ENCODE data around the gene RCSD1. TPM values are rescaled to one million over a fixed set of nuclear protein-coding genes. Genes with fewer than 3 reads are reported as not detected.
A peak's percentile ranks its signal among the peaks of the same experiment; 100 is the strongest.

The RCSD1 gene
- total RNA-seq, 1 experiment from 2014 or later = 0.50 TPM

- TF ChIP-seq, protein P1, sequence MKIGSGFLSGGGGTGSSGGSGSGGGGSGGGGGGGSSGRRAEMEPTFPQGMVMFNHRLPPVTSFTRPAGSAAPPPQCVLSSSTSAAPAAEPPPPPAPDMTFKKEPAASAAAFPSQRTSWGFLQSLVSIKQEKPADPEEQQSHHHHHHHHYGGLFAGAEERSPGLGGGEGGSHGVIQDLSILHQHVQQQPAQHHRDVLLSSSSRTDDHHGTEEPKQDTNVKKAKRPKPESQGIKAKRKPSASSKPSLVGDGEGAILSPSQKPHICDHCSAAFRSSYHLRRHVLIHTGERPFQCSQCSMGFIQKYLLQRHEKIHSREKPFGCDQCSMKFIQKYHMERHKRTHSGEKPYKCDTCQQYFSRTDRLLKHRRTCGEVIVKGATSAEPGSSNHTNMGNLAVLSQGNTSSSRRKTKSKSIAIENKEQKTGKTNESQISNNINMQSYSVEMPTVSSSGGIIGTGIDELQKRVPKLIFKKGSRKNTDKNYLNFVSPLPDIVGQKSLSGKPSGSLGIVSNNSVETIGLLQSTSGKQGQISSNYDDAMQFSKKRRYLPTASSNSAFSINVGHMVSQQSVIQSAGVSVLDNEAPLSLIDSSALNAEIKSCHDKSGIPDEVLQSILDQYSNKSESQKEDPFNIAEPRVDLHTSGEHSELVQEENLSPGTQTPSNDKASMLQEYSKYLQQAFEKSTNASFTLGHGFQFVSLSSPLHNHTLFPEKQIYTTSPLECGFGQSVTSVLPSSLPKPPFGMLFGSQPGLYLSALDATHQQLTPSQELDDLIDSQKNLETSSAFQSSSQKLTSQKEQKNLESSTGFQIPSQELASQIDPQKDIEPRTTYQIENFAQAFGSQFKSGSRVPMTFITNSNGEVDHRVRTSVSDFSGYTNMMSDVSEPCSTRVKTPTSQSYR (CRISPR knock-in tag; IDR thresholded peaks at IDR 0.05) = no peak
- TF ChIP-seq FOXP1 (CRISPR knock-in tag; IDR thresholded peaks at IDR 0.05; ENCODE audit: borderline replicate concordance) = 0 out of 2 replicates have a peak, but pooled peaks have one; percentile 8
- 0 out of 2 replicates have a peak, but pooled peaks have one; percentile 20 for TF ChIP-seq E2F5 (CRISPR knock-in tag; IDR thresholded peaks at IDR 0.05)
- TF ChIP-seq MXD4 (CRISPR knock-in tag; IDR thresholded peaks at IDR 0.05; ENCODE audit: borderline replicate concordance) = no peak
- no peak for TF ChIP-seq MAX (CRISPR knock-in tag; IDR thresholded peaks at IDR 0.05)
- peak; percentile 63; the same call in 1 of the 2 replicates for TF ChIP-seq ZNF219 (CRISPR knock-in tag; IDR thresholded peaks at IDR 0.05; ENCODE audit: borderline replicate concordance)
- no peak for TF ChIP-seq ATF1 (CRISPR knock-in tag; IDR thresholded peaks at IDR 0.05)
- no peak for TF ChIP-seq IRF1 (CRISPR knock-in tag; IDR thresholded peaks at IDR 0.05)
- TF ChIP-seq NR3C1 (CRISPR knock-in tag; conservative IDR thresholded peaks at IDR 0.05; ENCODE audit: low read depth) = no peak
- TF ChIP-seq TEAD4 (CRISPR knock-in tag; IDR thresholded peaks at IDR 0.05) = no peak
- TF ChIP-seq, protein P2, sequence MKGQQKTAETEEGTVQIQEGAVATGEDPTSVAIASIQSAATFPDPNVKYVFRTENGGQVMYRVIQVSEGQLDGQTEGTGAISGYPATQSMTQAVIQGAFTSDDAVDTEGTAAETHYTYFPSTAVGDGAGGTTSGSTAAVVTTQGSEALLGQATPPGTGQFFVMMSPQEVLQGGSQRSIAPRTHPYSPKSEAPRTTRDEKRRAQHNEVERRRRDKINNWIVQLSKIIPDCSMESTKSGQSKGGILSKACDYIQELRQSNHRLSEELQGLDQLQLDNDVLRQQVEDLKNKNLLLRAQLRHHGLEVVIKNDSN (CRISPR knock-in tag; IDR thresholded peaks at IDR 0.05) = 0 out of 2 replicates have a peak, but pooled peaks have one; percentile 12
- no peak for TF ChIP-seq ZNF232 (CRISPR knock-in tag; IDR thresholded peaks at IDR 0.05)
- TF ChIP-seq FOXK1 (CRISPR knock-in tag; IDR thresholded peaks at IDR 0.05) = no peak
- no peak for TF ChIP-seq SMAD4 (CRISPR knock-in tag; IDR thresholded peaks at IDR 0.05)
- no peak for TF ChIP-seq ZNF317 (CRISPR knock-in tag; IDR thresholded peaks at IDR 0.05; ENCODE audit: borderline replicate concordance, low read depth)
- peak; percentile 94 for TF ChIP-seq ZNF423 (CRISPR knock-in tag; IDR thresholded peaks at IDR 0.05)
- TF ChIP-seq TCF7 (CRISPR knock-in tag; IDR thresholded peaks at IDR 0.05; ENCODE audit: low read depth) = no peak
- TF ChIP-seq PREB (CRISPR knock-in tag; IDR thresholded peaks at IDR 0.05; ENCODE audit: borderline replicate concordance) = no peak
- TF ChIP-seq KAT7 (CRISPR knock-in tag; IDR thresholded peaks at IDR 0.05; ENCODE audit: borderline replicate concordance) = no peak
- TF ChIP-seq, protein P3, sequence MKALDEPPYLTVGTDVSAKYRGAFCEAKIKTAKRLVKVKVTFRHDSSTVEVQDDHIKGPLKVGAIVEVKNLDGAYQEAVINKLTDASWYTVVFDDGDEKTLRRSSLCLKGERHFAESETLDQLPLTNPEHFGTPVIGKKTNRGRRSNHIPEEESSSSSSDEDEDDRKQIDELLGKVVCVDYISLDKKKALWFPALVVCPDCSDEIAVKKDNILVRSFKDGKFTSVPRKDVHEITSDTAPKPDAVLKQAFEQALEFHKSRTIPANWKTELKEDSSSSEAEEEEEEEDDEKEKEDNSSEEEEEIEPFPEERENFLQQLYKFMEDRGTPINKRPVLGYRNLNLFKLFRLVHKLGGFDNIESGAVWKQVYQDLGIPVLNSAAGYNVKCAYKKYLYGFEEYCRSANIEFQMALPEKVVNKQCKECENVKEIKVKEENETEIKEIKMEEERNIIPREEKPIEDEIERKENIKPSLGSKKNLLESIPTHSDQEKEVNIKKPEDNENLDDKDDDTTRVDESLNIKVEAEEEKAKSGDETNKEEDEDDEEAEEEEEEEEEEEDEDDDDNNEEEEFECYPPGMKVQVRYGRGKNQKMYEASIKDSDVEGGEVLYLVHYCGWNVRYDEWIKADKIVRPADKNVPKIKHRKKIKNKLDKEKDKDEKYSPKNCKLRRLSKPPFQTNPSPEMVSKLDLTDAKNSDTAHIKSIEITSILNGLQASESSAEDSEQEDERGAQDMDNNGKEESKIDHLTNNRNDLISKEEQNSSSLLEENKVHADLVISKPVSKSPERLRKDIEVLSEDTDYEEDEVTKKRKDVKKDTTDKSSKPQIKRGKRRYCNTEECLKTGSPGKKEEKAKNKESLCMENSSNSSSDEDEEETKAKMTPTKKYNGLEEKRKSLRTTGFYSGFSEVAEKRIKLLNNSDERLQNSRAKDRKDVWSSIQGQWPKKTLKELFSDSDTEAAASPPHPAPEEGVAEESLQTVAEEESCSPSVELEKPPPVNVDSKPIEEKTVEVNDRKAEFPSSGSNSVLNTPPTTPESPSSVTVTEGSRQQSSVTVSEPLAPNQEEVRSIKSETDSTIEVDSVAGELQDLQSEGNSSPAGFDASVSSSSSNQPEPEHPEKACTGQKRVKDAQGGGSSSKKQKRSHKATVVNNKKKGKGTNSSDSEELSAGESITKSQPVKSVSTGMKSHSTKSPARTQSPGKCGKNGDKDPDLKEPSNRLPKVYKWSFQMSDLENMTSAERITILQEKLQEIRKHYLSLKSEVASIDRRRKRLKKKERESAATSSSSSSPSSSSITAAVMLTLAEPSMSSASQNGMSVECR (CRISPR knock-in tag; IDR thresholded peaks at IDR 0.05; ENCODE audit: borderline replicate concordance) = peak; percentile 76; the same call in 1 of the 2 replicates
- TF ChIP-seq JUN (CRISPR knock-in tag; IDR thresholded peaks at IDR 0.05) = 0 out of 2 replicates have a peak, but pooled peaks have one; percentile 13
- peak; percentile 91; the same call in 1 of the 2 replicates for TF ChIP-seq HMGXB4 (CRISPR knock-in tag; IDR thresholded peaks at IDR 0.05)
- TF ChIP-seq ELF4 (CRISPR knock-in tag; IDR thresholded peaks at IDR 0.05; ENCODE audit: low read depth) = 0 out of 2 replicates have a peak, but pooled peaks have one; percentile 59
These were observed 92.3 kb downstream of the RCSD1 start (continued) for GRCh38 chr1:167722152-167722869.

Data from WTC11 (cell line).